ENCODE data around the gene NAA80. TPM values are rescaled to one million over a fixed set of nuclear protein-coding genes. Genes with fewer than 3 reads are reported as not detected.
A peak's percentile ranks its signal among the peaks of the same experiment; 100 is the strongest.

The NAA80 gene
- total and polyA plus RNA-seq, 8 donors, result 2.6 to 15.6 (median 5.2) TPM

DNA sequence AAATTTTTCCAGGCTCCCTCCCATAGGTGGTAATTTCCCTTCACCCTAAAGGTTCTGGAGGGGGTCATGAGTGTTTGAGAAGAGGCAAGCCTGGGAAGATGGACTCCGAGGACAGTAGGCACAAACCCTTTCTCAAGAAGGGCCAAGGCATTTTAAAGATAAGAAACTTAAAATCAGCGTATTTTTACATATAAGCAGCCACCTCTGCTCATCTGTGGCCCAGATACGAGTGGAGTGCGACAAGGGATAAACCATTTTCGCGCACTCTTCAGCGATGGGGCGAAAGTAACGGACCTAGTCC, 40.9 kb upstream of the NAA80 start:
- H3K27me3 ChIP-seq, result no peaks in the 10 kb centered on the region
- H3K4me1 ChIP-seq, result peaks cover 0 to 21% (median 12%) of the 10 kb centered on the region in 3 donors
- TF ChIP-seq, protein P1, sequence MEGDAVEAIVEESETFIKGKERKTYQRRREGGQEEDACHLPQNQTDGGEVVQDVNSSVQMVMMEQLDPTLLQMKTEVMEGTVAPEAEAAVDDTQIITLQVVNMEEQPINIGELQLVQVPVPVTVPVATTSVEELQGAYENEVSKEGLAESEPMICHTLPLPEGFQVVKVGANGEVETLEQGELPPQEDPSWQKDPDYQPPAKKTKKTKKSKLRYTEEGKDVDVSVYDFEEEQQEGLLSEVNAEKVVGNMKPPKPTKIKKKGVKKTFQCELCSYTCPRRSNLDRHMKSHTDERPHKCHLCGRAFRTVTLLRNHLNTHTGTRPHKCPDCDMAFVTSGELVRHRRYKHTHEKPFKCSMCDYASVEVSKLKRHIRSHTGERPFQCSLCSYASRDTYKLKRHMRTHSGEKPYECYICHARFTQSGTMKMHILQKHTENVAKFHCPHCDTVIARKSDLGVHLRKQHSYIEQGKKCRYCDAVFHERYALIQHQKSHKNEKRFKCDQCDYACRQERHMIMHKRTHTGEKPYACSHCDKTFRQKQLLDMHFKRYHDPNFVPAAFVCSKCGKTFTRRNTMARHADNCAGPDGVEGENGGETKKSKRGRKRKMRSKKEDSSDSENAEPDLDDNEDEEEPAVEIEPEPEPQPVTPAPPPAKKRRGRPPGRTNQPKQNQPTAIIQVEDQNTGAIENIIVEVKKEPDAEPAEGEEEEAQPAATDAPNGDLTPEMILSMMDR (IDR thresholded peaks at IDR 0.05), result no peak
- H3K4me3 ChIP-seq, result peak overlapping the region in 2 of 4 donors; percentile 23 to 72
- peak overlapping the region in 3 of 4 donors; percentile 16 to 60 (median 55) for H3K27ac ChIP-seq
- no peak for ATAC-seq
- DNase-seq, result no peak
- intact Hi-C loops (cut with DNase I), result loop anchor here in 1 of 3 donors (10.0 kb wide), 1 partner anchor 215 kb away; no protein-coding TSS in a partner anchor
- FAIRE-seq, result no peak
- H3K36me3 ChIP-seq, result no peaks in the 10 kb centered on the region
- no peaks in the 10 kb centered on the region for H3K9me3 ChIP-seq
- WGBS, 2 donors, result 72 to 75% methylated on average over 9 of the region's 9 CpGs

DNA sequence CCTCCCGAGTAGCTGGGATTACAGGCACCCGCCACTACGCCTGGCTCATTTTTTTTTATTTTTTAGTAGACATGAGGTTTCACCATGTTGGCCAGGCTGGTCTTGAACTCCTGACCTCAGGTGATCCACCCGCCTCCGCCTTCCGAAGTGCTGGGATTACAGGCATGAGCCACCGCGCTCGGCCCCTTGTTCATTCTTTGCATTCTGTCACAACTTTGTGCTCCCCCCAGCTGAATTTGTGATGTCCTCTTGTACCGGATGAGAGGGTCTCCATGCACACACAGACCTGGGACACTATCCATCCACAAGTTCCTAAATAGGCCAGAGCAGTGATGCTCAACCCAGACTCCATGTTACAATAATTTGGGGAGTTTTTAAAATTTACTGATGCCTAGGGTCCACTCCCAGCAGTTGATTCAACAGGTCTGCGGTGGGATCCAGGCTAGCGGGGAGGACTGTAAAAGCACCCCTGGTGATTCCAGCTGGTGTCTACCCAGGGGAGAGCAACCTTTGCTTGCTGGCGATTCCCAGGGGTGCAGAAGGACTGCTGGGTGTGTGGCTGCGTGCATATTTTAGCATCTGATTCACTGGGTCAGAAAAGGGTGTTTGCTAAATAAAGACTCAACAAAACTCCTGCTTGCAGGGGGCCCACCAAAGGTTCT, 40.4 kb upstream of the NAA80 start:
- DNase-seq, result peak in 1 of 6 donors; percentile 49
- FAIRE-seq, result no peak
- TF ChIP-seq, protein P1 (IDR thresholded peaks at IDR 0.05), result no peak
- Histone ChIP-seq H3K27me3 (no peaks in the 10 kb centered on the region), H3K27ac (peak overlapping the region in 3 of 4 donors; percentile 90 to 97 (median 95)), H3K4me1 (peaks cover 4 to 26% (median 17%) of the 10 kb centered on the region in 3 donors), H3K36me3 (no peaks in the 10 kb centered on the region), H3K9me3 (no peaks in the 10 kb centered on the region), H3K4me3 (peak overlapping the region in 1 of 4 donors; percentile 72)
- 87 to 92% methylated on average over 13 to 14 of the region's 14 CpGs for WGBS, 2 donors
- intact Hi-C loops (cut with DNase I), result loop anchor here in 1 of 3 donors (10.0 kb wide), 1 partner anchor 215 kb away; no protein-coding TSS in a partner anchor
- no peak for ATAC-seq

DNA sequence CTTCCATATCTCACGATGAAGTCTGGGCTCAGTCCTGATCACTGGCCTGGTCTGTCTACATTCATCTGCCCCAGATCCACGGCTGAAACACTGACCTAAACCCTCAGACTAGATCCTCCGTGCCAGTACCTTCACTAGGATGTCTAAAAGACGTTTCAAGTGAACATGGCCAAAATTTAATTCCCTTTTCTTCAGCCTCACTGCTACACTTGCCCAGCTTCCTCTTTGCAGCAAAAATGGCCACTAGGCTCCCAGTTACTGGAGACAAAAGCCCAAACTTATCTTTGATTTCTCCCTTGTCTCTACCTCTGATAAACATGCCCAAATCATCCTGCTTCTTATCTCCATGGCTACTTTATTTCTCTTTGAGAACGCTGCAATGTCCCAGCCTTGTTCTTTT, 39.8 kb upstream of the NAA80 start:
- intact Hi-C loops (cut with DNase I), result no loop called here
- FAIRE-seq (no peak), DNase-seq (no peak), ATAC-seq (no peak)
- 78 to 83% methylated on average over 5 of the region's 5 CpGs for WGBS, 2 donors
- Histone ChIP-seq H3K4me3 (peak overlapping the region in 1 of 4 donors; percentile 72), H3K27ac (peak overlapping the region in 3 of 4 donors; percentile 90 to 97 (median 95)), H3K36me3 (no peaks in the 10 kb centered on the region), H3K9me3 (no peaks in the 10 kb centered on the region), H3K27me3 (no peaks in the 10 kb centered on the region), H3K4me1 (peaks cover 10 to 32% (median 24%) of the 10 kb centered on the region in 3 donors)
- TF ChIP-seq, protein P1 (IDR thresholded peaks at IDR 0.05), result no peak

DNA sequence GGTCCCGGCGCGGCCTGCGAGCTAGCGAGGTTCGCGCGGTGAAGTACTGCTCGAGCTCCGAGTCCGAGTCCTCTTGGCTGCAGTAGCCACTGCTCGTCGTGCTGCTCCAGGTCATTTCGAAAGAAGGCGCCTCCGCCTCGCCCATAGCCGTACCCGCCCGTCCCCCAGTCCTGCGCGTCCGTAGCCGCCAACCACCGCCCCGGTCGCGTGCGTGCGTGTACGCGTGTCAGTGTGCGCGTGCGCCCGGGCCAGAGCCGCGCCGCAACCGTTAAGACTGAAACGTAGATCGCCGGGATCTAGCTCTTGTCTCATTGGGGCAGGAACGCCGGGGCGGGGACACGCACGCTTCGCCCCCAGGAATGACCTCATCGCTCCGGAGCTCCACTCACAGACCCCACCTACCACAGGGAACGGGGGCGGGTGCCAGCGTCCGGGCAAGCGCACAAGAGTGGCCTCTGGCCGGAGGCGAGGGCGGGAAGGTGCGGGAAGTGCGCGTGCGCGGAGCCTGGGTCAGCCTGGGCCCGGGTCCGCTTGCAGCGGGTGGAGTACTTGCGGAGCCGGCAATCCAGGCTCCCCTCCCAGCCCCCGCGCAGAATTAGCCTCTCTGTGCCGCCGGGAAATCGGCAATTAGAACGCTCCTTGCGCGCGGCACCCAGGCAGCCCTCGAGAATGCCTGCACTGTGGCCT, 38.1 kb upstream of the NAA80 start:
- peak; percentile 97 to 100 (median 100) for DNase-seq
- peak; percentile 39 for FAIRE-seq
- H3K36me3 ChIP-seq, result peaks cover 0 to 2% (median 0%) of the 10 kb centered on the region in 3 donors
- WGBS, 2 donors, result 1% methylated on average over 71 to 79 of the region's 79 CpGs
- H3K27ac ChIP-seq, result peak overlapping the region; percentile 90 to 97 (median 96)
- H3K9me3 ChIP-seq, result no peaks in the 10 kb centered on the region
- peak; percentile 87 to 92 (median 89) for ATAC-seq
- no peaks in the 10 kb centered on the region for H3K27me3 ChIP-seq
- peaks cover 10 to 42% (median 28%) of the 10 kb centered on the region in 3 donors for H3K4me1 ChIP-seq
- TF ChIP-seq, protein P1 (IDR thresholded peaks at IDR 0.05), result no peak
- peak overlapping the region; percentile 39 to 98 (median 84) for H3K4me3 ChIP-seq
- intact Hi-C loops (cut with DNase I), result no loop called here
